ENCODE data around the gene GTPBP4. TPM values are rescaled to one million over a fixed set of nuclear protein-coding genes. Genes with fewer than 3 reads are reported as not detected.
"Not testable (repeated sequence)": the region's sequence is repeated elsewhere in the genome, so short reads cannot be mapped to it uniquely, and the experiment has no call there.

GTPBP4 gene
- total RNA-seq, 1 experiment from 2014 or later, result 163 TPM

GRCh38 chr10:1061930-1062774 lies 73.9 kb downstream of the GTPBP4 start:
- no peak overlapping the region for H3K27ac ChIP-seq (ENCODE audit: low read depth, low read length, poor library complexity, severe bottlenecking)
- no peak for DNase-seq (ENCODE audit: low spot score)
- no TSS peak for BruUV-seq (replicated peaks)

GRCh38 chr10:1063232-1063865 lies 75.1 kb downstream of the GTPBP4 start:
- no peak for DNase-seq (ENCODE audit: low spot score)
- Histone ChIP-seq H3K4me1 (ENCODE audit: insufficient read depth, low read length, poor library complexity, severe bottlenecking) (peaks cover 8% of the 10 kb centered on the region), H3K9me3 (ENCODE audit: low read depth, low read length, poor library complexity, severe bottlenecking) (no peaks in the 10 kb centered on the region), H3K4me3 (ENCODE audit: low read depth, low read length, poor library complexity, severe bottlenecking) (no peak overlapping the region), H3K27ac (ENCODE audit: low read depth, low read length, poor library complexity, severe bottlenecking) (no peak overlapping the region), H3K36me3 (ENCODE audit: insufficient read depth, low read length, poor library complexity, severe bottlenecking) (no peaks in the 10 kb centered on the region), H3K27me3 (replicated peaks; ENCODE audit: insufficient read depth, low read depth, low read length, poor library complexity) (no peaks in the 10 kb centered on the region)
- no peak for TF ChIP-seq CTCF (conservative IDR thresholded peaks at IDR 0.05; ENCODE audit: low read depth, low read length)
- no peak for TF ChIP-seq EZH2 (IDR thresholded peaks at IDR 0.05; ENCODE audit: borderline replicate concordance, low read depth, low read length, poor library complexity, severe bottlenecking)
- POLR2A ChIA-PET (ENCODE audit: low non-redundant PET), result no interaction called here
- intact Hi-C loops (cut with micrococcal nuclease; ENCODE audit: unreplicated experiment), result no loop called here
- CTCF ChIA-PET, result no interaction called here
- no TSS peak for BruUV-seq (replicated peaks)

More at GRCh38 chr10:1061930-1062774, 73.9 kb downstream of the GTPBP4 start:
- CTCF ChIA-PET, result no interaction called here
- POLR2A ChIA-PET (ENCODE audit: low non-redundant PET), result no interaction called here
- peaks cover 8% of the 10 kb centered on the region for H3K4me1 ChIP-seq (ENCODE audit: insufficient read depth, low read length, poor library complexity, severe bottlenecking)
- intact Hi-C loops (cut with micrococcal nuclease; ENCODE audit: unreplicated experiment), result no loop called here
- TF ChIP-seq CTCF (conservative IDR thresholded peaks at IDR 0.05; ENCODE audit: low read depth, low read length) (no peak), EZH2 (IDR thresholded peaks at IDR 0.05; ENCODE audit: borderline replicate concordance, low read depth, low read length, poor library complexity, severe bottlenecking) (no peak)
- no peaks in the 10 kb centered on the region for H3K36me3 ChIP-seq (ENCODE audit: insufficient read depth, low read length, poor library complexity, severe bottlenecking)
- no peak overlapping the region for H3K4me3 ChIP-seq (ENCODE audit: low read depth, low read length, poor library complexity, severe bottlenecking)
- no peaks in the 10 kb centered on the region for H3K9me3 ChIP-seq (ENCODE audit: low read depth, low read length, poor library complexity, severe bottlenecking)
- H3K27me3 ChIP-seq (replicated peaks; ENCODE audit: insufficient read depth, low read depth, low read length, poor library complexity), result no peaks in the 10 kb centered on the region

- no peaks in the 10 kb centered on the region for H3K27me3 ChIP-seq (replicated peaks; ENCODE audit: insufficient read depth, low read depth, low read length, poor library complexity)
- H3K4me3 ChIP-seq (ENCODE audit: low read depth, low read length, poor library complexity, severe bottlenecking), result no peak overlapping the region
- BruUV-seq (replicated peaks), result no TSS peak
- H3K4me1 ChIP-seq (ENCODE audit: insufficient read depth, low read length, poor library complexity, severe bottlenecking), result peaks cover 8% of the 10 kb centered on the region
- DNase-seq (ENCODE audit: low spot score), result no peak
- ChIA-PET POLR2A (ENCODE audit: low non-redundant PET) (no interaction called here), CTCF (no interaction called here)
- H3K36me3 ChIP-seq (ENCODE audit: insufficient read depth, low read length, poor library complexity, severe bottlenecking), result no peaks in the 10 kb centered on the region
- intact Hi-C loops (cut with micrococcal nuclease; ENCODE audit: unreplicated experiment), result no loop called here
- no peak for TF ChIP-seq CTCF (conservative IDR thresholded peaks at IDR 0.05; ENCODE audit: low read depth, low read length)
- H3K9me3 ChIP-seq (ENCODE audit: low read depth, low read length, poor library complexity, severe bottlenecking), result no peaks in the 10 kb centered on the region
- H3K27ac ChIP-seq (ENCODE audit: low read depth, low read length, poor library complexity, severe bottlenecking), result no peak overlapping the region
Measured at GRCh38 chr10:1064964-1065247, 76.7 kb downstream of the GTPBP4 start.

- POLR2A ChIA-PET (ENCODE audit: low non-redundant PET); CTCF ChIA-PET; H3K27ac ChIP-seq (ENCODE audit: low read depth, low read length, poor library complexity, severe bottlenecking); BruUV-seq (replicated peaks); H3K36me3 ChIP-seq (ENCODE audit: insufficient read depth, low read length, poor library complexity, severe bottlenecking); intact Hi-C loops (cut with micrococcal nuclease; ENCODE audit: unreplicated experiment); H3K27me3 ChIP-seq (replicated peaks; ENCODE audit: insufficient read depth, low read depth, low read length, poor library complexity); H3K9me3 ChIP-seq (ENCODE audit: low read depth, low read length, poor library complexity, severe bottlenecking); H3K4me1 ChIP-seq (ENCODE audit: insufficient read depth, low read length, poor library complexity, severe bottlenecking); H3K4me3 ChIP-seq (ENCODE audit: low read depth, low read length, poor library complexity, severe bottlenecking); DNase-seq (ENCODE audit: low spot score): not testable (repeated sequence)
Measured at GRCh38 chr10:1066734-1067133, 78.5 kb downstream of the GTPBP4 start.
